ENCODE results near the gene EP300.
"Not testable (repeated sequence)": the region's sequence is repeated elsewhere in the genome, so short reads cannot be mapped to it uniquely, and the experiment has no call there.

The EP300 gene

DNA sequence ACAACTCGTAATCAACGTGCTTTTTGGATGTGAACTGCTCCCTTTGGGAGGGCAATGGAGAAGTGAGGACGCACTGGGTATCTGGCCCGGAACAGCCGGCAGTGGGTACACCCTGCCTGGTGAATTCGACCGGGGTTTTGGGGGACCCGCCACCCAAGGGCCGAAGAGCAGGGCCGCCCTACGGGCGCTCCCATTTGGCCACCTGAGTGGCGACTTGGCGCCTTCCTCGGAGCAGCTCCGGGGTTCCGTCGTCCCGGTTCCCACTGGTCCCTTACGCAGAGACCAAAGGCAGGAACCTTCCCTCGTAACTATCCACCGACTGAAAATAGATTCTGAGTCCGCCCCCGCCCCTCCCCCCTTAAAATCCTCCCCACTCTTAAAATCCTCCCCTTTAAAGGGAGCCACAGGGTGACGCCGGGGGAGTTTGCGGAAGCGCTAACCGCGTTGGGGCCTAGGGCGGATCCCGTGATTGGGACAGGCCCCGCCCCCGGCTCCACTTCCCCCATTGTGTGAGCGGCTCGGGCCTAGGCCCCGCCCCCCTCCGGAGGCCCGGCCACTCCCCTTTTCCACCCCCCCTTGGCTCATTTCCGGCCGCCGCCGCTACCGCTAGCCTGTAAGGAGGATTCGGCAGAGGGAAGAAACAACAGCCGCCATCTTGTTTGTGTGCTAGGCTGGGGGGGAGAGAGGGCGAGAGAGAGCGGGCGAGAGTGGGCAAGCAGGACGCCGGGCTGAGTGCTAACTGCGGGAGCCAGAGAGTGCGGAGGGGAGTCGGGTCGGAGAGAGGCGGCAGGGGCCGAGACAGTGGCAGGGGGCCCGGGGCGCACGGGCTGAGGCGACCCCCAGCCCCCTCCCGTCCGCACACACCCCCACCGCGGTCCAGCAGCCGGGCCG is 1.0 kb upstream of the EP300 start:
- peak; percentile 100 for DNase-seq

DNA sequence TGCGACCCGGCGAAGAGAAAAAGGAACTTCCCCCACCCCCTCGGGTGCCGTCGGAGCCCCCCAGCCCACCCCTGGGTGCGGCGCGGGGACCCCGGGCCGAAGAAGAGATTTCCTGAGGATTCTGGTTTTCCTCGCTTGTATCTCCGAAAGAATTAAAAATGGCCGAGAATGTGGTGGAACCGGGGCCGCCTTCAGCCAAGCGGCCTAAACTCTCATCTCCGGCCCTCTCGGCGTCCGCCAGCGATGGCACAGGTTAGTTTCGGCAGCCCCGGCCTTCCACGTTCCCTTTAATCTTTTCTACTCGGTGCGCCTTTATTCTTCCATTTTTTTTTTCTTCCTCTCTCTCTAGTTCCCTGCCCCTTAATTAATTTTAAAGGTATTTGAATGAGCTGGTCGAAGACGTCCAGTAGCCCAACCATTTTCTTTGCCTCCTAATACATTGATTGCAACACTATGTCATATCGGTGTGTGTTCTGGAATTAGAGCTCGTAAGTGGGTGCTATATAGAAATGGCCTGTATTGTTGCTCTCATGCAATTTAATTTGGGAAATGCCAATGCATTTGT is 537 bp downstream of the EP300 start:
- DNase-seq, result no peak

- peak; percentile 33 for DNase-seq
These were observed 1.7 kb downstream of the EP300 start for GRCh38 chr22:41094041-41094593.

GRCh38 chr22:41096391-41096790 is 4.0 kb downstream of the EP300 start:
- DNase-seq, result no peak

DNA sequence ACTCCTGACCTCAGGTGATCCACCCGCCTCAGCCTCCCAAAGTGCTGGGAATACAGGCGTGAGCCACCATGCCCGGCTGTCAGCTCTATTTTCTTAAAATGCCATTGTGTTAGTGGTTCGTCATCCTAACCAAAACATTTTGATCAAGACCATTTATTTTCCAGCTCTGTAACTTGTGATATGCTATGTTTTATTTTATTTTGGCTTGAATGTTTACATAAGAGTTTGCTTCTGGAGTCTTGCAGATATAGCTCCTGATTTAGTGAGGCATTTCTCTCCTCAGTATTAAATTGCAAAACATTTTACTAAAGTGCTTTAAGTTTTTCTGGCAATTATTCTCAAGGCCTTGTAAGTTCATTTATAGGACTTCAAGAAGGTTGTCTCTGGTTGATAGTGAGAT is 4.4 kb downstream of the EP300 start:
- no peak for DNase-seq

DNA sequence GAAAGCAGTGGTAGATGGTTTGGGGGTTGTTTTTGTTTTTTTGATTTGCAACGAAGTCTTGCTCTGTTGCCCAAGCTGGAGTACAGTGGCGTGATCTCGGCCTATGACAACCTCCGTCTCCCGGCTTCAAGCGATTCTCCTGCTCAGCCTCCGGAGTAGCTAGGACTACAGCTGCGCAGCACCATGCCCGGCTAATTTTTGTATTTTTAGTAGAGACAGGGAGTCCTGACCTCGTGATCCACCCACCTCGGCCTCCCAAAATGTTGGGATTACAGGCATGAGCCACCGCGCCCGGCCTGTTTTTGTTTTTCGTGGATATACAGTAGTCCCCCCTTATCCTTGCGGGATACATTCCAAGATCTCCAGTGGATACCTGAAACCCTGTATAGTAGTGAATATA is 6.6 kb downstream of the EP300 start:
- DNase-seq, result no peak

DNA sequence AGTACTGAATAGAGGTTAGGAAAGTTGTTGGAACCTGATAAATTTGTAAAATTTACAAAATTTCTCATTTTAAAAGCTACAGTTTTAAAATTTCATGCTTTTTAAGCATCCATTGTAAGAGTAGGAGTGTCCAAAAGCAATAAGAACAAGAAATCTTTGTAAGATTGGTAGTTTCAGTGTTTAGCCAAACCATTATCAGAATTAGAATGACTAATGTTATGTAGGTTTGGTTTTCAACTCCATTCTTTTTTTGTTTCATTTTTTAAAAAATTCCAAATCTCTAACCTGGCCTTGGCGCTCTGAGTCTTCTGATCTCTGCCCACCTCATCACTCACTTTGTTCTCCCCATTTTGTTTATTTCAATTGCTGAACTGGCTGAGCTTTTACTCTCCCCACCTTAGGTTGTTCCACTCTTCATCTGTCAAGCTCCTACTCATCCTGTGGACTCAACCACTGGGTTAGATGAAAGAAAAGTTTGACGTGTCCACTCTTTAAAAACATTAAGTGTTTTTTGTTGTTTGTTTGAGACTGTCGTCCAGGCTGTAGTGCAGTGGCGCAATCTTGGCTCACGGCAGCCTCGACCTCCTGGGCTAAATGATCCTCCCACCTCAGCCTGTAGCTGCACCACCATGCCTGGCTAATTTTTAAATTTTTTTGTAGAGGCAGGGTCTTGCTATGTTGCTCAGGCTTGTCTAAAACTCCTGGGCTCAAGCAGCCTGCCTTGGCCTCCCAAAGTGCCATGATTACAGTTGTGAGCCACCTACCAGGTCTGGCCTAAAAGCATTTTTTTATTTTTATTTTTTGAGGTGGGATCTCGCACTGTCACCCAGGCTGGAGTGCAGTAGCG is 14.0 kb downstream of the EP300 start:
- no peak for DNase-seq

DNA sequence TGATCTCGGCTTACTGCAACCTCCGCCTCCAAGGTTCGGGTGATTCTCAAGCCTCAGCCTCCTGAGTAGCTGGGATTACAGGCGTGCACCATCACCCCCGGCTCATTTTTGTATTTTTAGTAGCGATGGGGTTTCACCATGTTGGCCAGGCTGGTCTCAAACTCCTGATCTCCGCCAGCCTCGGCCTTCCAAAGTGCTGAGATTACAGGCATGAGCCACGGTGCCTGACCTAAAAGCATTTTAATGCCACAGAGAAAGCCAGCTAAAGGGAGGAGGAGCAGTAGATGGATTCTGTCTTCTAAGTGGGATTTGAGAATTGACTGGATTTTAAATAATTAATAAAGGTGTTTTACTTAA is 14.6 kb downstream of the EP300 start:
- DNase-seq, result not testable (repeated sequence)

DNA sequence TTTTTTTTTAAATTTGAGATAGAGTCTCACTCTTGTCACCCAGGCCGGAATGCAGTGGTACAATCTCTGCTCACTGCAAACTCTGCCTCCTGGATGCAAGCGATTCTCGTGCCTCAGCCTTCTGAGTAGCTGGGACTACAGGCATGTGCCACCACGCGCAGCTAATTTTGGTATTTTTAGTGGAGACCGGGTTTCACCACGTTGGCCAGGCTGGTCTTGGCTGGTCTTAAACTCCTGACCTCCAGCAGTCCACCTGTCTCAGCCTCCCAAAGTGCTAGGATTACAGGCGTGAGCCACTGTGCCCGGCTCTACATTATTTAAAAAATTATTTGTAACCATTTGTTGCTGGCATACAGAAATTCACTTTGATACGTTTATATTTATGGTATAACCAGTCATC is 18.6 kb downstream of the EP300 start:
- DNase-seq, result no peak

DNA sequence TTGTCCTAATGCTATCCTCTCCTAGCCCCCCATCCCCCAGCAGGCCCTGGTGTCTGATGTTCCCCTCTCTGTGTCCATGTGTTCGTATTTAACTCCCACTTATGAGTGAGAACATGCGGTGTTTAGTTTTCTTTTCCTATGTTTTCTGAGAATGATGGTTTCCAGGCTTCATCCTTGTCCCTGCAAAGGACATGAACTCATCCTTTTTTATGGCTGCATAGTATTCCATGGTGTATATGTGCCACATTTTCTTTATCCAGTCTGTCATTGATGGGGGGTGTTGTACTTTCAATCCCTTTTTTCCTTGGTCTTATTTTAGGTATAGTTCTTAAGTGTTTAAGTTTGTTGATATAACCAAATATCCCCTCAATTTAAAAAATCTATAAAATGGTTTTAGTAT is 23.9 kb downstream of the EP300 start:
- DNase-seq, result no peak

DNA sequence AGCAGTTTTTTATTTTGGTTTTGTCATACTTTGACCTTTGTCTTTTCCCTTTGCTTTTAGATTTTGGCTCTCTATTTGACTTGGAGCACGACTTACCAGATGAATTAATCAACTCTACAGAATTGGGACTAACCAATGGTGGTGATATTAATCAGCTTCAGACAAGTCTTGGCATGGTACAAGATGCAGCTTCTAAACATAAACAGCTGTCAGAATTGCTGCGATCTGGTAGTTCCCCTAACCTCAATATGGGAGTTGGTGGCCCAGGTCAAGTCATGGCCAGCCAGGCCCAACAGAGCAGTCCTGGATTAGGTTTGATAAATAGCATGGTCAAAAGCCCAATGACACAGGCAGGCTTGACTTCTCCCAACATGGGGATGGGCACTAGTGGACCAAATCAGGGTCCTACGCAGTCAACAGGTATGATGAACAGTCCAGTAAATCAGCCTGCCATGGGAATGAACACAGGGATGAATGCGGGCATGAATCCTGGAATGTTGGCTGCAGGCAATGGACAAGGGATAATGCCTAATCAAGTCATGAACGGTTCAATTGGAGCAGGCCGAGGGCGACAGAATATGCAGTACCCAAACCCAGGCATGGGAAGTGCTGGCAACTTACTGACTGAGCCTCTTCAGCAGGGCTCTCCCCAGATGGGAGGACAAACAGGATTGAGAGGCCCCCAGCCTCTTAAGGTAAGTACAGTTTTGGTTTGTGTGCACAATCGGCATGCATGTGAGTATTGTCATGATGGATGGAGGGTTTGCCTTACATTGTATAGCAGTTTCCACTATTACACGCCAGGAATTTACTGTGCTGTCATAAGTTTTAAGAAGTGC is 25.0 kb downstream of the EP300 start:
- no peak for DNase-seq

- DNase-seq, result no peak
These were observed 30.8 kb downstream of the EP300 start for GRCh38 chr22:41123151-41123550.

- DNase-seq, result no peak
These were observed 31.7 kb downstream of the EP300 start for GRCh38 chr22:41124086-41124485.

GRCh38 chr22:41127451-41127850 is 35.1 kb downstream of the EP300 start:
- DNase-seq, result peak; percentile 28

DNA sequence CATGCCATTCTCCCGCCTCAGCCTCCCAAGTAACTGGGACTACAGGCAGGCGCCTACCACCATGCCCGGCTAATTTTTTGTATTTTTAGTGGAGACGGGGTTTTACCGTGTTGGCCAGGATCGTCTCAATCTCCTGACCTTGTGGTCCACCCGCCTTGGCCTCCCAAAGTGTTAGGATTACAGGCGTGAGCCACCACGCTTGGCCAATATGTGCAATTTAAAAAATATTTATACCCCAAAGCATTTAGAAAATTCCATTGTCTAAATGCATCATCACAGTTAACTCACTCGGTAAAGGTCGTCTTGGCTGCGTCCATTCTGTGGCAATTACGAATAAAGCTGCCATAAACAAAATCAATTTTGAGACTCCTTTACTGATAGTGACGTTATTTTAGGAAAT is 36.2 kb downstream of the EP300 start:
- DNase-seq, result no peak

DNA sequence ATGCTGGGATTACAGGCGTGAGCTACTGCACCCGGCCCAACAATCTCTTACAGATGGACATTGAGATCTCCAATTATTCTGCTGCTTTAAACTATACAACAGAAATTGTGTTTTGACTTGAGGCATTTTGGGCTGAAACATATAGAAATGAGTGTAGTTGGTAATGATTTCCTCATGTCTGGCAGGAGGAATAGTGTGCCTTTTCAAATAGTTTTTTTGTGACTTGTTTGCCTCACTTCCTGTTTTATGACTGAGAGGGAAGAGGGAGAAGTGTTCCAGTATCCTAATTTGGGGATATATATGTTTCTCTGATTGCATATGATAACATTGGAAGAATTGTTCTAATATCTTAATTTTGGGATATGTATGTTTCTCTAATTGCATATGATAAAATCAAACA is 40.2 kb downstream of the EP300 start:
- no peak for DNase-seq

GRCh38 chr22:41140365-41140957 is 48.1 kb downstream of the EP300 start:
- DNase-seq, result no peak

DNA sequence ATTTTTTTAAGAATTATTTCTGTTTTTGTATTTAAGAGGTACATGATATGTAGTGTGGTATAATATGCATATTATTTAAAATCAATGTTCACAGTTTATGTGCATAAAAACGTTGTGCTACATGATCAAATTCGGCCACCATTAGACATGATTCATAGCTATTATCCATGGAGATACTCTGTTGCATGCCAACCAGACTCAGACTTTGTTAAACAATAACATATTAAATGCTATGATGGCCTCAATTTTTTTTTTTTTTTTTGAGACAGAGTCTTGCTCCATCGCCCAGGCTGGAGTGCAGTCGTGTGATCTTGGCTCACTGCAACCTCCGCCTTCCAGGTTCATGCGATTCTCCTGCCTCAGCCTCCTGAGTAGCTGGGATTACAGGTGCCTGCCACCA is 53.5 kb downstream of the EP300 start:
- DNase-seq, result not testable (repeated sequence)

DNA sequence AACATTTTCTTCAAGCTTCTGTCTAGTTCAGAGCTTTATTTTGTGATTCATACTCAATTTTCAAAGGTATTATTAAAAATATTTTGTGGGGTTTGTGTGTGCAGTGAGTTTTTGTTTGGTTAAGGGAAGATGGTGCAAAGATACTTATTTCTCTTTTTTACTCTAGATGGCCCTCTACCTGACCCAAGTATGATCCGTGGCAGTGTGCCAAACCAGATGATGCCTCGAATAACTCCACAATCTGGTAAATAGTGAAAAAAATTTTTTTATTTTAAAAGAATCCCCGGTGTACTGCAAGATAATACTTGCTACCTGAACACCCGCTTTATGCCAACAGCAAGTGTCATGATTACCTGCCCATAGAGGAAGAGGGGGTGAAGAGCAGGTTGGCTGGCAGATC is 54.2 kb downstream of the EP300 start:
- no peak for DNase-seq

DNA sequence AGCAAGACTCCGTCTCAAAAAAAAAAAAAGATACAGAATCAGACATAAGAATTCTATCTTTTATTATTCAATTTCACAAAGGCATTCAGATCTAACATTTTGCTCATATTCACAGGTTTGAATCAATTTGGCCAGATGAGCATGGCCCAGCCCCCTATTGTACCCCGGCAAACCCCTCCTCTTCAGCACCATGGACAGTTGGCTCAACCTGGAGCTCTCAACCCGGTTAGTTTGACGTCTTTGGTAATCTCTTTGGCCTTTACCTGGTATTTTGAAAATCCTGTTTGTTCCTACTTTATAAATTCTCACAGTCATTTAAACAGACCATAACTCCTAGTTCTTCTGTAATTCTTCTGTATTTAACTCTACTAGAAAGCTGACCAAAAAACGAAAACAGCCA is 55.3 kb downstream of the EP300 start:
- no peak for DNase-seq

DNA sequence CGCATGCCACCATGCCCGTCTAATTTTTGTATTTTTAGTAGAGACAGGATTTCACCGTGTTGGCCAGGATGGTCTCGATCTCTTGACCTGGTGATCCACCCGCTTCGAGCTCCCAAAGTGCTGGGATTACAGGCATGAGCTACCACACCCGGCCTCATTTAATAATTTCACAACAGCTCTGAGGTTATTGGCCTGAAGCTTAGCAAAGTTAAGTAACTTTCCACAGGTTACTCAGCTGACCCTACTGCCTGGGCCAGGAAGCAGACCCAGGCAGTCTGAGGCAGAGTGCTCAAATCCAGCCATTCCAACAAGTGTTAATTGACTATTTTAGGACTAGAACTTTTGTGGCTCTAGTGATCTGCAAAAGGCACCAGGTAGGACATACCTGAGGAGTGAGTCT is 60.5 kb downstream of the EP300 start:
- no peak for DNase-seq

DNA sequence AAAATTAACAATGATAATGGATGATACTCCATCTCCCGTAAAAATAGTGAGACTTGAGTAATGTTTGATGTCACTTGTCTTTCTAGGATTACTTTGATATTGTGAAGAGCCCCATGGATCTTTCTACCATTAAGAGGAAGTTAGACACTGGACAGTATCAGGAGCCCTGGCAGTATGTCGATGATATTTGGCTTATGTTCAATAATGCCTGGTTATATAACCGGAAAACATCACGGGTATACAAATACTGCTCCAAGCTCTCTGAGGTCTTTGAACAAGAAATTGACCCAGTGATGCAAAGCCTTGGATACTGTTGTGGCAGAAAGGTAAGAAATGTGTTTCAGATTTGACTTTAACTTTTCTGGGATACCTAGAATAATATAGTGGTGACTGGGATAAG is 64.7 kb downstream of the EP300 start:
- DNase-seq, result no peak

Data from femur (tissue), 1 donor.